Cardiac fibroblast (primary cell): Measurements from ENCODE around the gene ASPDH.

Source experiments
- DNase-seq, 2 donors: peaks; one replicate each; pipeline versions ENCODE4 v3.0.0 to v3.0.0-alpha.2; 2010; ENCODE audit warnings: low read depth in 2 of 2
- H3K4me3 ChIP-seq, 2 donors: replicated peaks in 1 of 2; 1 replicate in 1 of 2; 2 replicates in 1 of 2; pipeline ENCODE4 v1.5.1; 2011; ENCODE audit warnings: low read depth in 2 of 2, low read length in 2 of 2, mild to moderate bottlenecking in 2 of 2, moderate library complexity in 1 of 2
- CTCF ChIP-seq: IDR thresholded peaks from one replicate; pipeline ENCODE4 v1.5.1; 2011; ENCODE audit warnings: low read depth, mild to moderate bottlenecking, low read length, inconsistent platforms

Gene ASPDH

GRCh38 chr19:50496189-50497021, 17.3 kb downstream of the ASPDH start:
- no peak for TF ChIP-seq CTCF
- peak in 1 of 2 donors; percentile 21 for DNase-seq
- no peak overlapping the region for H3K4me3 ChIP-seq

GRCh38 chr19:50495020-50495531, 18.6 kb downstream of the ASPDH start:
- TF ChIP-seq CTCF, result no peak
- no peak for DNase-seq

GRCh38 chr19:50494186-50495019, 19.3 kb downstream of the ASPDH start:
- no peak for DNase-seq
- no peak for TF ChIP-seq CTCF

More at GRCh38 chr19:50495020-50495531, 18.6 kb downstream of the ASPDH start:
- no peak overlapping the region for H3K4me3 ChIP-seq

GRCh38 chr19:50493171-50493570, 20.5 kb downstream of the ASPDH start:
- DNase-seq, result no peak
- TF ChIP-seq CTCF, result no peak
- H3K4me3 ChIP-seq, result no peak overlapping the region

More at GRCh38 chr19:50494186-50495019, 19.3 kb downstream of the ASPDH start:
- no peak overlapping the region for H3K4me3 ChIP-seq

- TF ChIP-seq CTCF, result no peak
- DNase-seq, result no peak
- H3K4me3 ChIP-seq, result no peak overlapping the region
These were observed 21.2 kb downstream of the ASPDH start for GRCh38 chr19:50492303-50493052.

- no peak for DNase-seq
- H3K4me3 ChIP-seq, result no peak overlapping the region
- no peak for TF ChIP-seq CTCF
These were observed 22.7 kb downstream of the ASPDH start for GRCh38 chr19:50490991-50491472.
